COLO668 (cell line): ENCODE results near the gene ZBTB48.
A peak's percentile ranks its signal among the peaks of the same experiment; 100 is the strongest.
"Not testable (repeated sequence)": the region's sequence is repeated elsewhere in the genome, so short reads cannot be mapped to it uniquely, and the experiment has no call there.

Source experiments
- DNase-seq: peaks from one replicate; lab custom pipeline; 2025; ENCODE audit not compliant: unreplicated experiment; lab: John Stamatoyannopoulos, UW

ZBTB48 gene

DNA sequence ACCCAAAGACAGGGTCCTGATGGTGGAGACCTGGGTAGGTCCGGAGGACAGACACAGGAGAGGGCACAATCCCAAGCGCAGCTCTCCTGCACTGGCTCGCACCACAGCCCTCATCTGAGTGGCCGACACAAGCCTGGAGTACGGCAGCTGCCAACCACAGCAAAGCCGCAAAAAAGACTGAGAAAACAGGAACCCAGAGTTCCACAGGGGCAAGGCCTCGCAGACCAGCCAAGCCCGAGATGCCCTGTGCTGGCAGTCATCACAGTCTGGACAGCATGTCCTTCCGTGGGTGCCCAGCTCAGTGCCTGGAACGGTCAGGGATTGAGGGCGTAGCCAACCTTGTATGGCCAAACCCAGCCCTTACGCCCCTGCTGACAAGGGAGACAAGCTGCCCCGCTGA is 11.4 kb downstream of the ZBTB48 start:
- no peak for DNase-seq

- no peak for DNase-seq
Observed at GRCh38 chr1:6591644-6592043, 11.8 kb downstream of the ZBTB48 start.

DNA sequence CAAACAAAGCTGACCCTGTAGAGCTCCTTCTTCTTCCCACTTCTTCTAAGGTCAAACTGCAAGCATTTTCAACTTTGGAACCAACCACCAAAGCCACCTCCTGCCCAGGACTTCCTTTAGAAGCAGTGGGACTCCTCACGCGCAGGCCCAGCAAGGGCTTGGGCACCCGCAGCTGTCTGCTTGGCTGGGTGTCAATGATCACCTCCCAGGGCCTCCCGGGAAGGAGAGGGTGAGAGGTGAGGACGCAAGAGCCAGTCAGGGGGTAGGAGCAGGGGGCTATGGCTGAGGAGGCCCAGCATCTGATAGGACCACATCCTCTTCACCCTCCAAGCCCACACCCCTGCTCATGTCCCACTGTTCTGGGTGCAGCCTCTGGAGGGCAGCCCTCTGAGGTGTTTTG is 12.6 kb downstream of the ZBTB48 start:
- DNase-seq: no peak

DNA sequence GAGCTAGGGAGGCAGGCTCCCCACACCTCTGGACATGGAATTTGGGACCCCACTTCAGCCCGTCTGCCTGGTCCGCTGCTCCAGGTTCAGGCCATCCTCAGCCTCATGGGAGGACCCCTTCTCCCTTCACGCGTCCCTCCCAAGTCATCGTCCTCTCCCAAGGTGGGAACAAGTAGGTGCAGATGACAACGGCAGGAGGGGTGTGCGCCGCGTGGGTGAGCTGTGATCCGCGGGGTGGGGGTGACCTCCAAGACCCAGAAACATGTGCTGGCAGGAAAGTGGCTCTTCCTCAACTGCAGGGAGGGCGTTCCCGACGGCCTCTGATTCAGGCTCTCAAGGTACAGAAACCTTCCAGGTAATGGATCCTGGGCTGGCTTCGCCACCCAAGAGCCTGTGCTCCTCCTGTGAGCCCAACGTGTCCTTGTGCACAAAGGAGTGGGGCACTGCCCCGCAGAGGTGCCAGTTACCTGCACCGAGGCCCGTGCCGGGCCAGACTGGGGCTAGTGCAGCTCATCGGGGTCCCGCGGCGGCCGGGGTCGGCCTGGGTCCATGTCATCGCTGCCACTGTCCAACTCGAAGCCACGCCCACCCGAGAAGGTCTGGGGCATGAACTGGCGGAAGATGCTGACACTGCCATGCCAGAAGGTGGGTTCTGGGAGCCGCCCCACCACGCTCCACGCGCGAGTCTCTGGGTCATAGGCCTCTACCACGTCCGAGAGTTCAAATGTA is 13.2 kb downstream of the ZBTB48 start:
- no peak for DNase-seq

DNA sequence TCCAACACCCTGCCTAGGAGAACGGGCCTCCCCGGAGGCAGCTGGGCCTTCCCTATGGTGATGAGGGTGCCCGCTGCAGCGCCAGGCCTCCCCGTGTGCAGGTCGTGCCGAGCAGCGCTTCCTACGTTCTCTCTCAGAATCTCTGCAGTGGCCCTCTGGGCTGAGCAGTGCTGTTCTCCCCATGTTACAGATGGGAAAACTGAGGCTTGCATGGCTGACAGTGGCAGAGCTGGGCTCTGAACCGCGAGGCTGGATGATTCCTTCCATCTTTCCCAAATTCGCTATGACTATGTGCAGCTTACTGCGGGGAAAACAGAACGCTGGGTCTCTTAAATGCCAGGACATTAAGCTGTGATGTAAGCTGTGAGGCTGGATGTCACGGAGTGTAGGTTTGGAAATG is 14.0 kb downstream of the ZBTB48 start:
- DNase-seq: no peak

DNA sequence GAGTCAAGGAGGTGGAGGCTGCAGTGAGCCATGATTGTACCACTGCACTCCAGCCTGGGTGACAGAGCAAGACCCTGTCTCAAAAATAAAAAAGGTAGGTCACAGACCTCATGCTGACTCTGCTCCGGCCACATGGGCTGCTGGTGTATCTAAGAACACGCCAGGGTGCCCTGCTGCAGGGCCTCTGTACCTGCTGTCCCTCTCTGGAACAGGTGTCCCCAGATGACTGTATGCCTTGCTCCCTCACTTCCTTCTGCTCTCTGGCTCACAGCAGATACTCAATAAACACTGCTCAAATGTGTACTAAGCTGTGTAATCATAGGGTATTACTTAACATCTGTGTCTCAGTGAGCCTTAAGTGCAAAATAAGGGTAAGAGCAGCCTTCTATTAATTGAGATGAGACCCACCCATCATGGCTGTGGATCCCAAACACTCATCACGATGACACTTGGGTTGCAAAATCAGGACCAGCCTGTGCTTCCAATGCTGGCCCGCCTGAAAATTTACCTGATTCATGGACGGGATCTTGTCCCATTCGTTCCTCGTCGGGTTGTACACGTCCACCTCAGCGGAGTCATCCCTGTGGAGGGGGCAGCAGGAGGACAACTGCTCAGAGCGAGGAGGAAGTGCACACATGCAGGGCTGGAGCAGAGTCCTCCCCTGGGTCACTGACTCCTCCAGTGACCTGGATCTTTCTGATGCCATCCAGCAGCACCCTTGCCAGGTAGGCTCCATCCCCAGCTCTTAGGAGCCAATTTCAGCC is 15.4 kb downstream of the ZBTB48 start:
- no peak for DNase-seq

- peak; percentile 57 for DNase-seq
Observed at GRCh38 chr1:6596351-6596750, 16.6 kb downstream of the ZBTB48 start.

DNA sequence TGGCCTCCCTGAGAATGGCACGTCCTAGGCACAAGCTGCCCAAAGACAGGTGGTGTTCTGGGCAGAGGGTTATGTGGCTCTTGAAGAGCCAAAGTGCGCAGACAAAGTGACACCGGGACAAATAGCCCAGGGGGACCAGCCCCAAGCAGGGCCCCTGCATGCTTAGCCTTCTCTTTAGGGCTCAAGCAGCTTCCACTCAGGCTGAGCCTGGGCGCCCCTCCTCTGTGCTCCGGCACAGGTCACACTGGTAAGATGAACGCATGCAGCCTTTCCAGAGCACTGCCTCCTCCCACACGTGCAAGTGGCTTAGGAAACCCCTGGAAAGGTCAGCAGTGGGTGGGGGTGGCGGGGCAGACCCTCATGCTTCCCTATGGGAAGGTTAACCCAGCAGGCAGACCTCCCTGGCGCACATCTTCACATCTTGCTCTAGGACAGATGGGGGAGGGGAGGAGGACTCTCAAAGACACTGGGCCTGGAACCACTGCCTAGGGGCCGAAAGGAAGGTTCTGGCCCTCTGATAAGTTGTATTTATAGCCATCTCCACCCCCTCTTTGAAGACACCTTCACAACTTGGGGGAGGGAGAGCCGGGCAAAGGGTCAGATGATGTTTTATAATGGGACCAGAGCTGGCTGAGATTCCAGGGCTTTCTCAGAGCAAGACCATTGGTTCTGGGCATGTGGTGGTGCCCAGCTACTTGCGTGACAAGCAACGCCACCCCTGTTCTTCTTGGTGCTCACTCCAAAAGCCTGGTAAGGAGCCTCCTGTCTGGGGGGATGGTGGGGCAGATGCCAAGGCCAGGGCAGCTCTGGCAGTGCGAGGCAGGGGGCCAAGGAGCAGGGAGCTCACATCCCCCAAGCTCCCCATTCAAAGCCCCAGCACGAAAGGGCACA is 17.3 kb downstream of the ZBTB48 start:
- no peak for DNase-seq

- no peak for DNase-seq
Observed at GRCh38 chr1:6597777-6598131, 18.0 kb downstream of the ZBTB48 start.

- peak; percentile 74 for DNase-seq
Observed at GRCh38 chr1:6599141-6599975, 19.6 kb downstream of the ZBTB48 start.

GRCh38 chr1:6599991-6600390 is 20.2 kb downstream of the ZBTB48 start:
- not testable (repeated sequence) for DNase-seq

- DNase-seq: no peak
Observed at GRCh38 chr1:6600410-6601048, 20.7 kb downstream of the ZBTB48 start.

- peak; percentile 74 for DNase-seq
Observed at GRCh38 chr1:6601049-6601922, 21.5 kb downstream of the ZBTB48 start.

DNA sequence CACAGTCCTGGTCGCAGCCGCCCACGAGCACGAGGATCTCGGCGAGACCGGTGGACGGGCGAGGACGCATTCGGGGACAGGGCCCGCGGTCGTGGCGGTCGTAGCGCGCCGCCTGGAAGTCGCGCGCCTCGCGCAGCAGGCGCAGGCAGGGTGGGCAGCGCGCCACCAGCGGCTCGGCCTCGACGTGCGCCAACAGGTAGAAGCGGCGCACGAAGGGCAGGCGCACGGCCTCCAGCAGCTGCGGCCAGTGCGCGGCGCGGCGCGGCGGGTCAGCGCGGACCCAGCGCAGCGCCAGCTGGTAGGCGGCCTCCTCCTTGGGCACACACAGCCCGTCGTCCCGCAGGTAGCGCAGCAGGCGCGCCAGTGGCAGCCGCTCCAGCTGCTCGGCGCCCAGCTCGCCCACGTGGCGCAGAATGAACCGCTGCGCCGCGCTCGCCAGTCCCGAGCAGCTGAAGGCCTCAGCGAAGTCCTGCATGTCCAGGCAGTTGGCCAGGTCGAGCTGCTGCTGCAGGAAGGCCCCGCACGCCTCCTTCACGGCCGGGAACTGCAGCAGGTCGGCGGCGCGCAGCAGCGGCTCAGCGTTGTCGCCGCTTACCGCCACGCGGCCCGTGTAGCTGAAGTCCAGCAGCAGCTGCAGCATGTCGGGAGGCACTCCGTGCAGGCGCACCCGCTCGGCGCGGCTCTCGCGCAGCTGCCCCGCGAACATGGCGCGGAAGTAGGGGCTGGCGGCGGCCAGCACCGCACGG is 22.3 kb downstream of the ZBTB48 start:
- peak; percentile 95 for DNase-seq

DNA sequence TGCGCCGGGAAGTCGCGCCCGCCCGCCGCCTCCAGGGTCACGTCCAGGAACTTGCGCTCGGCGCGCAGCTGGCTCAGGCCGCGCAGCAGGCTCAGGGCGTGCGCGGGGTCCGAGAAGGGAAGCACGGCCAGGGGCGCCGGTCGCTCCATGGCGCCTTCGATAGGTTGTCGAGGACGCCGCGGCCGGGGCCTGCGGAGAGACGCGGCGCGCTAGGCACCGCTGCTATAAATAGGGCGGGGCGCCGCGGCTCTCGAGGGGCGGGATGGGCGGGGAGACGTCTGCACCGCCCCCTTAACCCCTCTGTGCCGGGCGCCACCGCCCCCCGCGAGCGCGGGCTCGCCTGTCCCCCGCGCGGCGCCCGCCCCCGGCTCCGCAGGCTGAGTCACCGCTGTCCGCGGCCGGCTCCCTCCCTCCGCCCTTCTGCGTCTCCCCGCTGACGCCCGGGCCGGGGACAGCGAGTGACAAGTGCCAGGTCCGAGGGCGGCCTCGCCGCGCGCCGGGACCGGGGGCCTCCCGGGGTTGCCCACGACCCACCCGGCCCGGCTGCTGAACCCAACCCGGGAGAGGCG is 23.0 kb downstream of the ZBTB48 start, which contains the start of gene KLHL21:
Gene KLHL21, minus strand, starts transcription at position 201 of the 569 bp plus-strand sequence. Its CDS starts 52 bp downstream, at position 149.
- peak; percentile 97 for DNase-seq

DNA sequence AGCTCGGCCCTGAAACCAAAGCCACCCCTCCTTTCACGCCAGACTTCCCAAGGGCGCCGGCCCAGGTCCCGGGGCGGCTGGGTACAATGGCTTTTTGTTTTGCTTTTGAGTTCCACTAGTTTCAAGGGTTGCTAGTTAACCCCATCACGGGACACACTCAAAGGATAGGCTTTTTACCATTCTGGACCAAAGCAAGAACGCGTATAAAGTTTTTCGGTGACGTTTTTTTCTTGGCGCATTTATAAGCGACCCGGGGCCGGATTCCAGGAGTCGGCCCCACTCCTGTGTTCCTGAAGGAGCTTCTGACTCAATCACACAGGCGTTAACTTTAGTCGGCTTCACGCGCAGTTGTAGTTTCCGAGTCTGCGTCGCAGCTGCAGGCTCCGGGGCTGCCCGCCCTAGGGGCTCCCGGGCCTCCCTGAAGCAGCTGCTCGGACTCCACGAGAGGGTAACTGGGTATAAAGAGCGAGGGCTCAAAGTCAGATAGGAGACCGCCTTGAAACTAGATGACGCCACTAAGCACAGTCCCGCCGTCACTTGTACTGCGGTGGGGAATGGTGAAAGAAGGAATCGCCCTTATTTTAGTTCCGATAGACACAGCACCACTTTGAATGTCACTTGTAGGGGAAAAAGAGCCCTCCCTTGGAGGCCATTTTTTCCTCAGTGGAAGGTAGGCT is 23.6 kb downstream of the ZBTB48 start:
- peak; percentile 56 for DNase-seq

- DNase-seq: no peak
Observed at GRCh38 chr1:6603915-6604558, 24.2 kb downstream of the ZBTB48 start.
